OCI-M2 (cell line): ENCODE data around the gene HBQ1.
"Not testable (repeated sequence)": the region's sequence is repeated elsewhere in the genome, so short reads cannot be mapped to it uniquely, and the experiment has no call there.

ENCODE experiments used
- DNase-seq: peaks from one replicate; lab custom pipeline; 2025; ENCODE audit not compliant: unreplicated experiment; lab: John Stamatoyannopoulos, UW

The HBQ1 gene

GRCh38 chr16:175011-175949 lies 5.0 kb upstream of the HBQ1 start:
- no peak for DNase-seq

- not testable (repeated sequence) for DNase-seq
Observed at GRCh38 chr16:176006-176405, 4.3 kb upstream of the HBQ1 start.

GRCh38 chr16:176477-177382 lies 3.5 kb upstream of the HBQ1 start, which contains the start of gene HBA1:
TSS of gene HBA1 (plus strand) at chr16:176680. CDS start at chr16:176717, 37 bp downstream.
- not testable (repeated sequence) for DNase-seq

GRCh38 chr16:177394-177822 lies 2.9 kb upstream of the HBQ1 start:
- DNase-seq: no peak

- DNase-seq: no peak
Observed at GRCh38 chr16:177981-178667, 2.1 kb upstream of the HBQ1 start.

GRCh38 chr16:178668-179015 lies 1.6 kb upstream of the HBQ1 start:
- no peak for DNase-seq

GRCh38 chr16:179211-180092 lies 807 bp upstream of the HBQ1 start:
- no peak for DNase-seq

- DNase-seq: no peak
Observed at GRCh38 chr16:180681-181564, 664 bp downstream of the HBQ1 start.

- no peak for DNase-seq
Observed at GRCh38 chr16:181565-182021, 1.3 kb downstream of the HBQ1 start.

GRCh38 chr16:183005-183404 lies 2.7 kb downstream of the HBQ1 start:
- DNase-seq: no peak

GRCh38 chr16:185213-185612 lies 5.0 kb downstream of the HBQ1 start:
- DNase-seq: no peak

GRCh38 chr16:185691-186090 lies 5.4 kb downstream of the HBQ1 start:
- DNase-seq: no peak

- no peak for DNase-seq
Observed at GRCh38 chr16:187330-187729, 7.1 kb downstream of the HBQ1 start.

GRCh38 chr16:188674-189073 lies 8.4 kb downstream of the HBQ1 start:
- DNase-seq: no peak

- no peak for DNase-seq
Observed at GRCh38 chr16:189604-190186, 9.4 kb downstream of the HBQ1 start.

GRCh38 chr16:191831-192230 lies 11.6 kb downstream of the HBQ1 start:
- no peak for DNase-seq

GRCh38 chr16:192686-193085 lies 12.4 kb downstream of the HBQ1 start:
- no peak for DNase-seq

- no peak for DNase-seq
Observed at GRCh38 chr16:193441-193840, 13.2 kb downstream of the HBQ1 start.

GRCh38 chr16:194516-194915 lies 14.3 kb downstream of the HBQ1 start:
- no peak for DNase-seq
